SK-N-MC (cell line): ENCODE data around the gene MINK1.
A peak's percentile ranks its signal among the peaks of the same experiment; 100 is the strongest.

ENCODE experiments used
- EZH2 ChIP-seq: fragments of 200-600 bp; sonication (generic); IDR thresholded peaks from one replicate; pipeline ENCODE4 v1.6.1; 2017; ENCODE audit warnings: antibody characterized with exemption
- POLR2AphosphoS5 ChIP-seq: IDR thresholded peaks from 2 replicates; pipeline ENCODE4 v1.6.1; 2012; ENCODE audit warnings: mild to moderate bottlenecking, low read depth, low read length, borderline replicate concordance

- peak; percentile 25; the same call in 1 of the 2 replicates for TF ChIP-seq POLR2AphosphoS5
- no peak for TF ChIP-seq EZH2
These were observed 26.1 kb upstream of the MINK1 start, which contains the start of gene PLD2 for GRCh38 chr17:4806777-4807604.
